ENCODE measurements around the gene ADAP1. TPM values are rescaled to one million over a fixed set of nuclear protein-coding genes. Genes with fewer than 3 reads are reported as not detected.
"Not testable (repeated sequence)": the region's sequence is repeated elsewhere in the genome, so short reads cannot be mapped to it uniquely, and the experiment has no call there.

The ADAP1 gene
- polyA plus RNA-seq, 6 donors from 2014 or later = 3.3 to 7.0 (median 4.3) TPM

- Mint-ChIP-seq H3K9me3 (peaks cover 0 to 16% (median 10%) of the 10 kb centered on the region in 7 donors), H3K4me1 (peaks cover 3 to 10% (median 8%) of the 10 kb centered on the region in 3 donors), H3K27me3 (peaks cover 6 to 20% (median 12%) of the 10 kb centered on the region in 3 donors)
- H3K27ac Mint-ChIP-seq; H3K4me3 Mint-ChIP-seq; ATAC-seq (ENCODE audit: low read depth in 2 of 2); H3K36me3 Mint-ChIP-seq; DNase-seq: not testable (repeated sequence)
Measured at GRCh38 chr7:943793-944192, 10.7 kb downstream of the ADAP1 start.

- Mint-ChIP-seq H3K27ac (no peak overlapping the region), H3K4me1 (peaks cover 6 to 8% (median 8%) of the 10 kb centered on the region in 3 donors)
Measured at GRCh38 chr7:940599-941408, 13.7 kb downstream of the ADAP1 start.

GRCh38 chr7:939843-940242 lies 14.6 kb downstream of the ADAP1 start:
- no peak overlapping the region for H3K27ac Mint-ChIP-seq
- DNase-seq (no peak), ATAC-seq (ENCODE audit: low read depth in 2 of 2) (no peak)
- no peaks in the 10 kb centered on the region for H3K36me3 Mint-ChIP-seq
- peaks cover 6 to 17% (median 12%) of the 10 kb centered on the region in 3 donors for H3K27me3 Mint-ChIP-seq
- peaks cover 0 to 16% (median 10%) of the 10 kb centered on the region in 7 donors for H3K9me3 Mint-ChIP-seq
- no peak overlapping the region for H3K4me3 Mint-ChIP-seq
- H3K4me1 Mint-ChIP-seq = peaks cover 6 to 8% (median 8%) of the 10 kb centered on the region in 3 donors

More at GRCh38 chr7:940599-941408, 13.7 kb downstream of the ADAP1 start:
- ATAC-seq (ENCODE audit: low read depth in 2 of 2) = no peak
- Mint-ChIP-seq H3K27me3 (peaks cover 6 to 17% (median 12%) of the 10 kb centered on the region in 3 donors), H3K36me3 (no peaks in the 10 kb centered on the region), H3K4me3 (no peak overlapping the region), H3K9me3 (peaks cover 0 to 16% (median 10%) of the 10 kb centered on the region in 7 donors)
- no peak for DNase-seq

GRCh38 chr7:938546-939185 lies 15.8 kb downstream of the ADAP1 start:
- Mint-ChIP-seq H3K4me1 (peaks cover 6 to 8% (median 8%) of the 10 kb centered on the region in 3 donors), H3K27me3 (peaks cover 6 to 17% (median 12%) of the 10 kb centered on the region in 3 donors), H3K4me3 (no peak overlapping the region), H3K36me3 (no peaks in the 10 kb centered on the region), H3K9me3 (peaks cover 0 to 16% (median 10%) of the 10 kb centered on the region in 7 donors), H3K27ac (no peak overlapping the region)
- DNase-seq (no peak), ATAC-seq (ENCODE audit: low read depth in 2 of 2) (no peak)

- DNase-seq = no peak
- H3K4me1 Mint-ChIP-seq = peaks cover 6 to 8% (median 8%) of the 10 kb centered on the region in 3 donors
- no peak for ATAC-seq (ENCODE audit: low read depth in 2 of 2)
- H3K9me3 Mint-ChIP-seq = peaks cover 0 to 16% (median 10%) of the 10 kb centered on the region in 7 donors
- peaks cover 6 to 17% (median 12%) of the 10 kb centered on the region in 3 donors for H3K27me3 Mint-ChIP-seq
- no peaks in the 10 kb centered on the region for H3K36me3 Mint-ChIP-seq
- peak overlapping the region in 1 of 6 donors; percentile 71 for H3K27ac Mint-ChIP-seq
- peak overlapping the region in 1 of 8 donors; percentile 9 for H3K4me3 Mint-ChIP-seq
Measured at GRCh38 chr7:937856-938484, 16.5 kb downstream of the ADAP1 start.

GRCh38 chr7:936386-937054 lies 18.0 kb downstream of the ADAP1 start:
- Mint-ChIP-seq H3K4me3 (no peak overlapping the region), H3K4me1 (peaks cover 0 to 8% (median 8%) of the 10 kb centered on the region in 3 donors), H3K27ac (peak overlapping the region in 1 of 6 donors; percentile 12), H3K9me3 (peaks cover 0 to 12% (median 10%) of the 10 kb centered on the region in 7 donors), H3K36me3 (no peaks in the 10 kb centered on the region), H3K27me3 (peaks cover 6 to 8% (median 6%) of the 10 kb centered on the region in 3 donors)
- DNase-seq = no peak
- no peak for ATAC-seq (ENCODE audit: low read depth in 2 of 2)

GRCh38 chr7:935874-936385 lies 18.6 kb downstream of the ADAP1 start:
- peak overlapping the region in 1 of 6 donors; percentile 12 for H3K27ac Mint-ChIP-seq
- peaks cover 0 to 6% (median 5%) of the 10 kb centered on the region in 3 donors for H3K4me1 Mint-ChIP-seq
- peaks cover 2 to 3% (median 2%) of the 10 kb centered on the region in 3 donors for H3K27me3 Mint-ChIP-seq
- no peaks in the 10 kb centered on the region for H3K36me3 Mint-ChIP-seq
- no peak for DNase-seq
- H3K9me3 Mint-ChIP-seq = peaks cover 0 to 12% (median 9%) of the 10 kb centered on the region in 7 donors
- no peak overlapping the region for H3K4me3 Mint-ChIP-seq
- ATAC-seq (ENCODE audit: low read depth in 2 of 2) = no peak

GRCh38 chr7:935164-935873 lies 19.2 kb downstream of the ADAP1 start:
- peaks cover 0 to 5% (median 0%) of the 10 kb centered on the region in 3 donors for H3K4me1 Mint-ChIP-seq
- H3K9me3 Mint-ChIP-seq = peaks cover 0 to 7% (median 4%) of the 10 kb centered on the region in 7 donors
- no peak overlapping the region for H3K4me3 Mint-ChIP-seq
- no peaks in the 10 kb centered on the region for H3K27me3 Mint-ChIP-seq
- no peak for DNase-seq
- no peak for ATAC-seq (ENCODE audit: low read depth in 2 of 2)
- no peaks in the 10 kb centered on the region for H3K36me3 Mint-ChIP-seq
- no peak overlapping the region for H3K27ac Mint-ChIP-seq

GRCh38 chr7:934469-935163 lies 19.9 kb downstream of the ADAP1 start:
- H3K27ac Mint-ChIP-seq = no peak overlapping the region
- peaks cover 0 to 1% (median 0%) of the 10 kb centered on the region in 7 donors for H3K9me3 Mint-ChIP-seq
- H3K36me3 Mint-ChIP-seq = no peaks in the 10 kb centered on the region
- H3K4me1 Mint-ChIP-seq = peaks cover 0 to 5% (median 0%) of the 10 kb centered on the region in 3 donors
- H3K4me3 Mint-ChIP-seq = no peak overlapping the region
- no peak for ATAC-seq (ENCODE audit: low read depth in 2 of 2)
- H3K27me3 Mint-ChIP-seq = no peaks in the 10 kb centered on the region
- DNase-seq = no peak

- H3K9me3 Mint-ChIP-seq = no peaks in the 10 kb centered on the region
Measured at GRCh38 chr7:932651-932975, 21.9 kb downstream of the ADAP1 start.

GRCh38 chr7:931871-932650 lies 22.4 kb downstream of the ADAP1 start:
- no peaks in the 10 kb centered on the region for H3K27me3 Mint-ChIP-seq
- H3K4me3 Mint-ChIP-seq = no peak overlapping the region
- H3K27ac Mint-ChIP-seq = no peak overlapping the region
- H3K4me1 Mint-ChIP-seq = peaks cover 0 to 11% (median 9%) of the 10 kb centered on the region in 3 donors
- ATAC-seq (ENCODE audit: low read depth in 2 of 2) = no peak
- H3K9me3 Mint-ChIP-seq = no peaks in the 10 kb centered on the region
- no peak for DNase-seq
- H3K36me3 Mint-ChIP-seq = no peaks in the 10 kb centered on the region

More at GRCh38 chr7:932651-932975, 21.9 kb downstream of the ADAP1 start:
- Mint-ChIP-seq H3K4me1 (peaks cover 0 to 11% (median 9%) of the 10 kb centered on the region in 3 donors), H3K27me3 (no peaks in the 10 kb centered on the region), H3K27ac (no peak overlapping the region), H3K36me3 (no peaks in the 10 kb centered on the region), H3K4me3 (no peak overlapping the region)
- DNase-seq = no peak
- no peak for ATAC-seq (ENCODE audit: low read depth in 2 of 2)

Measured in naive B cell (primary cell).